Epithelial cell of proximal tubule (primary cell): ENCODE results near the gene COL26A1. TPM values are rescaled to one million over a fixed set of nuclear protein-coding genes. Genes with fewer than 3 reads are reported as not detected.

Experiments used
- DNase-seq: peaks from one replicate; pipeline ENCODE4 v3.0.0-alpha.2; 2011; ENCODE audit warnings: low read depth
- H3K4me3 ChIP-seq: 2 replicates; pipeline ENCODE4 v1.5.1; 2011; ENCODE audit warnings: low read depth, mild to moderate bottlenecking, low read length
- CTCF ChIP-seq: conservative IDR thresholded peaks from 2 replicates; pipeline ENCODE4 v1.5.1; 2012; ENCODE audit warnings: low read depth, mild to moderate bottlenecking, low read length
- total RNA-seq: library from RNA; depleted of rRNA; stranded (reverse); fragments of >200 nt; gene quantifications from 2 replicates; pipeline ENCODE4 v1.2.3, GENCODE V29; 2015

Gene COL26A1
- total RNA-seq, 1 donor from 2014 or later, result not detected

DNA sequence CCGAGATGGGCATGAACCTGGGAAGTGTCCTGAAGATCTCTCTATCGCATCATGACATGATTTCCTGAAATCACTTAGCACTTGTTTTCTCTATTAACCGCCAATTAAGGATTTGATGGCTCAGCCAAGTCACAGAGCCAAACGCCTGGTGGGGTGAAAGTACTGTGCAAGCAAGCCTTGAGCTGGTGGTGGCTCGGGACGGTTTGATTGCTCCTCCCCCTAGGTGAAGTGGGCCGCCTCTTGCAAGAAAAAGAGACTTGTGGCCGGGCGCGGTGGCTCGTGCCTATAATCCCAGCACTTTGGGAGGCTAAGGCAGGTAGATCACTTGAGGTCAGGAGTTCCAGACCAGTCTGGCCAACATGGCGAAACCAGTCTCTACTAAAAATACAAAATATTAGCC, 50.3 kb downstream of the COL26A1 start:
- DNase-seq, result no peak
- H3K4me3 ChIP-seq, result no peak overlapping the region
- TF ChIP-seq CTCF, result no peak

DNA sequence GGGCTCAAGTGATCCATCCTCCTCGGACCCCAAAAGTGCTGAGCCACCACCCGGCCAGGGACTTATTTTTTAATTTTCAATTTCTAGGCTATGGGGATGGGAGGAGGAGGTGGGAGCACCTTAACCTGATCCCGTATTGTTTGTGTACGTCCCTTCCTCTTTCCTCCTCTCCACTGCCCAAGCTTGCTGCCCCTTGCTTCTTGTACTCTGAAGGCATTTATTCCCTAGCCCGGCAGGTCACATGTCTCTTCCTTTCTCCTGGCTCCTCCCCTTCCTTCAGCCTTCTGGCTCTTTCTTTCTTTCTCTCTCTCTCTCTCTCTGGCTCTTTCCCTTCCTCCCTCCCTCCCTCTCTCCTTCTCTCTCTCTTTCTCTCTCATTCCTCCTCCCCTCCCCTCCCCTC, 56.0 kb downstream of the COL26A1 start:
- TF ChIP-seq CTCF, result no peak
- no peak overlapping the region for H3K4me3 ChIP-seq
- no peak for DNase-seq

- TF ChIP-seq CTCF, result no peak
- H3K4me3 ChIP-seq, result no peak overlapping the region
- DNase-seq, result no peak
Observed at GRCh38 chr7:101419831-101420230, 57.2 kb downstream of the COL26A1 start.

- no peak overlapping the region for H3K4me3 ChIP-seq
- no peak for DNase-seq
- TF ChIP-seq CTCF, result no peak
Observed at GRCh38 chr7:101420436-101420835, 57.8 kb downstream of the COL26A1 start.

GRCh38 chr7:101422356-101423195, 59.9 kb downstream of the COL26A1 start:
- DNase-seq, result no peak
- no peak for TF ChIP-seq CTCF
- H3K4me3 ChIP-seq, result no peak overlapping the region

- DNase-seq, result no peak
- H3K4me3 ChIP-seq, result no peak overlapping the region
- no peak for TF ChIP-seq CTCF
Observed at GRCh38 chr7:101426303-101427011, 63.8 kb downstream of the COL26A1 start.
